OCI-LY3 (cell line): ENCODE measurements around the gene NAA40.

Source experiments
- H2AFZ ChIP-seq: fragments of 200-600, 300-600 bp; shearing (Covaris generic); 2 replicates; pipeline ENCODE4 v1.6.0; 2014; ENCODE audit warnings: antibody characterized with exemption, low read depth, low read length
- H3K27ac ChIP-seq: fragments of 200-600, 300-600 bp; sonication (generic); 2 replicates; pipeline ENCODE4 v1.5.1; 2014; ENCODE audit warnings: mild to moderate bottlenecking, low read length, moderate library complexity, mixed read lengths
- H3K27me3 ChIP-seq: fragments of 200-600, 300-600 bp; sonication (generic); 2 replicates; pipeline ENCODE4 v1.6.1; 2014; ENCODE audit warnings: low read depth, low read length, mixed read lengths
- H3K36me3 ChIP-seq: fragments of 200-600, 300-600 bp; sonication (generic); replicated peaks from 2 replicates; pipeline ENCODE3; 2014; ENCODE audit warnings: low read depth, low read length, mixed read lengths
- H3K4me1 ChIP-seq: fragments of 300-600, 200-600 bp; sonication (generic); 2 replicates; pipeline ENCODE4 v1.6.1; 2014; ENCODE audit warnings: low read length, mixed read lengths
- H3K4me2 ChIP-seq: fragments of 200-600, 300-600 bp; sonication (generic); 2 replicates; pipeline ENCODE4 v1.6.1; 2014; ENCODE audit warnings: low read length, mixed read lengths
- H3K4me3 ChIP-seq: fragments of 300-600, 200-600 bp; sonication (generic); 2 replicates; pipeline ENCODE4 v1.5.1; 2014; ENCODE audit warnings: antibody characterized with exemption, mild to moderate bottlenecking, low read length, moderate library complexity
- H3K79me2 ChIP-seq: fragments of 300-600, 200-600 bp; shearing (Covaris generic); 2 replicates; pipeline ENCODE4 v1.6.1; 2014; ENCODE audit warnings: mild to moderate bottlenecking, low read length, mixed read lengths
- H3K9ac ChIP-seq: fragments of 300-600, 200-600 bp; shearing (Covaris generic); 2 replicates; pipeline ENCODE4 v1.6.0; 2014; ENCODE audit warnings: mild to moderate bottlenecking, low read length, moderate library complexity
- H3K9me3 ChIP-seq: fragments of 200-600, 300-600 bp; shearing (Covaris generic); 2 replicates; pipeline ENCODE4 v1.6.1; 2014; ENCODE audit warnings: low read length, mixed read lengths; ENCODE audit not compliant: insufficient read depth
- H4K20me1 ChIP-seq: fragments of 200-600, 300-600 bp; sonication (generic); 2 replicates; pipeline ENCODE4 v1.6.1; 2016; ENCODE audit warnings: low read length, mixed read lengths; ENCODE audit not compliant: insufficient read depth
- CTCF ChIP-seq: fragments of 200-600, 300-600 bp; sonication (generic); IDR thresholded peaks from 2 replicates; pipeline ENCODE4 v1.5.1; 2014; ENCODE audit warnings: antibody characterized with exemption, low read length, low read depth
- EZH2phosphoT487 ChIP-seq: fragments of 200-600 bp; shearing (Covaris generic); IDR thresholded peaks from 2 replicates; pipeline ENCODE4 v1.6.1; 2018; ENCODE audit warnings: antibody characterized with exemption, mixed run types, low read depth

NAA40 gene

GRCh38 chr11:63939397-63939891 lies 642 bp downstream of the NAA40 start:
- Histone ChIP-seq H3K79me2 (peaks cover 51% of the 10 kb centered on the region), H3K27ac (peak overlapping the region; percentile 52; the same call in 1 of the 2 replicates)

GRCh38 chr11:63940786-63941185 lies 2.0 kb downstream of the NAA40 start:
- Histone ChIP-seq H3K27me3 (no peaks in the 10 kb centered on the region), H3K27ac (no peak overlapping the region), H2AFZ (no peak overlapping the region), H3K36me3 (peaks cover 9% of the 10 kb centered on the region), H3K9me3 (no peaks in the 10 kb centered on the region), H3K9ac (no peak overlapping the region), H3K4me3 (no peak overlapping the region), H3K79me2 (peaks cover 51% of the 10 kb centered on the region), H3K4me2 (no peak overlapping the region), H4K20me1 (peaks cover 19% of the 10 kb centered on the region), H3K4me1 (peaks cover 17% of the 10 kb centered on the region)
- TF ChIP-seq EZH2phosphoT487 = no peak
- no peak for TF ChIP-seq CTCF

More at GRCh38 chr11:63939397-63939891, 642 bp downstream of the NAA40 start:
- peak overlapping the region; percentile 96 for H3K4me3 ChIP-seq
- peaks cover 13% of the 10 kb centered on the region; the same call in 1 of the 2 replicates for H4K20me1 ChIP-seq
- H3K4me2 ChIP-seq = peak overlapping the region; percentile 90
- H3K27me3 ChIP-seq = no peaks in the 10 kb centered on the region
- H2AFZ ChIP-seq = 0 out of 2 replicates have a peak overlapping the region, but pooled peaks have one; percentile 26
- H3K36me3 ChIP-seq = peaks cover 9% of the 10 kb centered on the region
- H3K4me1 ChIP-seq = peaks cover 17% of the 10 kb centered on the region
- no peak for TF ChIP-seq EZH2phosphoT487
- TF ChIP-seq CTCF = no peak
- H3K9me3 ChIP-seq = no peaks in the 10 kb centered on the region
- peak overlapping the region; percentile 88 for H3K9ac ChIP-seq

- Histone ChIP-seq H3K9me3 (no peaks in the 10 kb centered on the region), H3K9ac (no peak overlapping the region), H3K27me3 (no peaks in the 10 kb centered on the region), H3K4me3 (no peak overlapping the region), H3K4me2 (no peak overlapping the region), H3K27ac (no peak overlapping the region), H3K36me3 (peaks cover 12% of the 10 kb centered on the region), H2AFZ (no peak overlapping the region), H3K4me1 (peaks cover 17% of the 10 kb centered on the region), H4K20me1 (peaks cover 19% of the 10 kb centered on the region), H3K79me2 (peaks cover 51% of the 10 kb centered on the region)
- TF ChIP-seq CTCF = no peak
- TF ChIP-seq EZH2phosphoT487 = no peak
Observed at GRCh38 chr11:63941901-63942300, 3.1 kb downstream of the NAA40 start.

- peaks cover 51% of the 10 kb centered on the region for H3K79me2 ChIP-seq
- no peak overlapping the region for H3K27ac ChIP-seq
- H3K9ac ChIP-seq = no peak overlapping the region
- peaks cover 19% of the 10 kb centered on the region for H4K20me1 ChIP-seq
- TF ChIP-seq EZH2phosphoT487 = no peak
- TF ChIP-seq CTCF = no peak
- H3K27me3 ChIP-seq = no peaks in the 10 kb centered on the region
- peaks cover 13% of the 10 kb centered on the region for H3K36me3 ChIP-seq
- no peak overlapping the region for H2AFZ ChIP-seq
- H3K4me3 ChIP-seq = no peak overlapping the region
- peaks cover 13% of the 10 kb centered on the region for H3K4me1 ChIP-seq
- no peak overlapping the region for H3K4me2 ChIP-seq
- no peaks in the 10 kb centered on the region for H3K9me3 ChIP-seq
Observed at GRCh38 chr11:63942803-63943202, 4.0 kb downstream of the NAA40 start.
